Left ventricle myocardium inferior (tissue), 1 donor: Measurements from ENCODE around the gene SCAMP4. TPM values are rescaled to one million over a fixed set of nuclear protein-coding genes. Genes with fewer than 3 reads are reported as not detected.
A peak's percentile ranks its signal among the peaks of the same experiment; 100 is the strongest.

Source experiments
- DNase-seq: peaks from one replicate; pipeline ENCODE4 v3.0.0-alpha.2; 2020
- H3K27ac ChIP-seq: fragments of 200-600 bp; replicated peaks from 2 replicates; pipeline ENCODE4 v1.8.0; 2021
- H3K27me3 ChIP-seq: fragments of 200-600 bp; 2 replicates; pipeline ENCODE4 v1.8.0; 2021; ENCODE audit warnings: low read depth
- H3K36me3 ChIP-seq: fragments of 200-600 bp; 2 replicates; pipeline ENCODE4 v1.8.0; 2021
- H3K4me1 ChIP-seq: fragments of 200-600 bp; 2 replicates; pipeline ENCODE4 v1.8.0; 2021
- H3K4me3 ChIP-seq: fragments of 200-600 bp; 2 replicates; pipeline ENCODE4 v1.8.0; 2021; ENCODE audit warnings: mild to moderate bottlenecking, moderate library complexity
- H3K9me3 ChIP-seq: fragments of 200-600 bp; replicated peaks from 2 replicates; pipeline ENCODE4 v1.8.0; 2021
- intact Hi-C: fragments of 100-400 bp; cut with micrococcal nuclease; formaldehyde crosslinking; loops from one replicate; pipeline ENCODE4 v1.11.0; 2022
- total RNA-seq: library from RNA; stranded (reverse); fragmentation: NEBNext Ultra II Directional; extraction: Animal tissue kit (Norgen Biotek cat#: 25700); gene quantifications from one replicate; pipeline ENCODE4 v1.2.1, GENCODE V29; 2021
- TF ChIP-seq, protein P1 (sequence below): fragments of 200-600 bp; IDR thresholded peaks from 2 replicates; pipeline ENCODE4 v1.8.0; 2021; ENCODE audit warnings: antibody characterized with exemption, mild to moderate bottlenecking, borderline replicate concordance
- donor health status: DM: no; HTN: yes; CAD: no; lungs with severe emphysema.

The SCAMP4 gene
- total RNA-seq, 1 donor from 2014 or later: 16.2 TPM

DNA sequence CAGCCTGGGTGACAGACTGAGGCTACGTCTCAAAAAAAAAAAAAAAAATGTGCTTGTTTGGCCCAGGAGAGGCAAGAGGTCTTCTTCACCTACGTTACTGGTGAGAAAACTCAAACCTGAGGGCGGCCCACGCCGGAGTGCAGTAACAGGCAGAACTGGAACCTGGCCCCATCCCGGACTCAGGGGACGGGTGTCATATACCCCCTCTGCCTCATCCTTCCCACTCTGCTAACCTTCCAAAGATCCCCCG is 414 bp upstream of the SCAMP4 start:
- intact Hi-C loops: no loop called here
- Histone ChIP-seq H3K4me3 (peak overlapping the region; percentile 81), H3K36me3 (no peaks in the 10 kb centered on the region), H3K27ac (peak overlapping the region; percentile 91), H3K27me3 (no peaks in the 10 kb centered on the region), H3K9me3 (no peaks in the 10 kb centered on the region), H3K4me1 (peaks cover 19% of the 10 kb centered on the region)
- DNase-seq: no peak
- TF ChIP-seq, protein P1, sequence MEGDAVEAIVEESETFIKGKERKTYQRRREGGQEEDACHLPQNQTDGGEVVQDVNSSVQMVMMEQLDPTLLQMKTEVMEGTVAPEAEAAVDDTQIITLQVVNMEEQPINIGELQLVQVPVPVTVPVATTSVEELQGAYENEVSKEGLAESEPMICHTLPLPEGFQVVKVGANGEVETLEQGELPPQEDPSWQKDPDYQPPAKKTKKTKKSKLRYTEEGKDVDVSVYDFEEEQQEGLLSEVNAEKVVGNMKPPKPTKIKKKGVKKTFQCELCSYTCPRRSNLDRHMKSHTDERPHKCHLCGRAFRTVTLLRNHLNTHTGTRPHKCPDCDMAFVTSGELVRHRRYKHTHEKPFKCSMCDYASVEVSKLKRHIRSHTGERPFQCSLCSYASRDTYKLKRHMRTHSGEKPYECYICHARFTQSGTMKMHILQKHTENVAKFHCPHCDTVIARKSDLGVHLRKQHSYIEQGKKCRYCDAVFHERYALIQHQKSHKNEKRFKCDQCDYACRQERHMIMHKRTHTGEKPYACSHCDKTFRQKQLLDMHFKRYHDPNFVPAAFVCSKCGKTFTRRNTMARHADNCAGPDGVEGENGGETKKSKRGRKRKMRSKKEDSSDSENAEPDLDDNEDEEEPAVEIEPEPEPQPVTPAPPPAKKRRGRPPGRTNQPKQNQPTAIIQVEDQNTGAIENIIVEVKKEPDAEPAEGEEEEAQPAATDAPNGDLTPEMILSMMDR: no peak

DNA sequence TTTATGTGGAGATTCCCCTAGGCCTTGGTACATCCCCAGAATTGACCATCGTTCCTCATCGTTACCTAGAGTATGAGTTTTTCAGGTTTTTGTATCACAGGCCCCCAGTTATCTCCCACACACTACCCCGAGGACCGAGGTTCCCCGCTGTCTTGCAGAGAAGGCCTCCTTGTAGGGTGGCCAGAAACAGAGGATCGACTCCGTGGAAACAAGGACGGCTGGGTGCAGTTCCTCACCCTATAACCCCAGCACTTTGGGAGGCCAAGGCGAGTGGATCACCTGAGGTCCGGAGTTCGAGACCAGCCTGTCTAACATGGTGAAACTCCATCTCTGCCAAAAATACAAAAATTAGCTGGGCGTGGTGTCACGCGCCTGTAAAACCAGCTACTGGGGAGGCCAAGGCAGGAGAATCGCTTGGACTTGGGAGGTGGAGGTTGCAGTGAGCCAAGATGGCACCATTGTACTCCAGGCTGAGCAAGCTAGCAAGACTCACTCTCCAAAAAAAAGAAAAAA is 720 bp downstream of the SCAMP4 start:
- Histone ChIP-seq H3K9me3 (no peaks in the 10 kb centered on the region), H3K4me3 (peak overlapping the region; percentile 81), H3K27ac (peak overlapping the region; percentile 91), H3K27me3 (no peaks in the 10 kb centered on the region), H3K36me3 (no peaks in the 10 kb centered on the region), H3K4me1 (peaks cover 19% of the 10 kb centered on the region)
- no peak for DNase-seq
- intact Hi-C loops: no loop called here
- TF ChIP-seq, protein P1: no peak

DNA sequence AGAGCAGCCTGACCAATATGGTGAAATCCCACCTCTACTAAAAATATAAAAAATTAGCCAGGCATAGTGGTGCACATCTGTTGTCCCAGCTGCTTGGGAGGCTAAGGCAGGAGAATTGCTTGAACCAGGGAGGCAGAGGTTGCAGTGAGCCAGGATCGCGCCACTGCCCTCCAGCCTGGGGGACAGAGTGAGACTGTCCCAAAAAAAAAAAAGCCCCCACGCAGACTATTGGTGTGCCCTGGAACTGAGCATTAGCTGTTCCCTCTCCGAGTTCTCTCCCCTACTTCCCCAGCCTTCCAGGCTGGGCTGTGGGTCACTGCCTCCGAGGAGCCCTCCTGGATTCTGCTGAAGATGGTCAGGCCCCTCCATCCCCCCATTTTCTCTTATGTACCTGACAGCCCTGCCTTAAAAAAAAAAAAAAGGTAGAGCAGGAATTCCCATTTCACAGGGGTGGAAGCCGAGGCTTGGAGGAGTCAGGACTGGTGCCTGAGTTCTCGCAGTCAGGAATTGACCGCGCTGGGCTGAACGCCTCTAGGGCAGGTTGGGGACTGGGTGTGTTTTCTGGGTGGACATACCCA is 1.9 kb downstream of the SCAMP4 start:
- Histone ChIP-seq H3K27me3 (no peaks in the 10 kb centered on the region), H3K9me3 (no peaks in the 10 kb centered on the region), H3K36me3 (peaks cover 4% of the 10 kb centered on the region), H3K4me1 (peaks cover 19% of the 10 kb centered on the region), H3K27ac (no peak overlapping the region), H3K4me3 (no peak overlapping the region)
- no peak for DNase-seq
- intact Hi-C loops: no loop called here
- TF ChIP-seq, protein P1: no peak

DNA sequence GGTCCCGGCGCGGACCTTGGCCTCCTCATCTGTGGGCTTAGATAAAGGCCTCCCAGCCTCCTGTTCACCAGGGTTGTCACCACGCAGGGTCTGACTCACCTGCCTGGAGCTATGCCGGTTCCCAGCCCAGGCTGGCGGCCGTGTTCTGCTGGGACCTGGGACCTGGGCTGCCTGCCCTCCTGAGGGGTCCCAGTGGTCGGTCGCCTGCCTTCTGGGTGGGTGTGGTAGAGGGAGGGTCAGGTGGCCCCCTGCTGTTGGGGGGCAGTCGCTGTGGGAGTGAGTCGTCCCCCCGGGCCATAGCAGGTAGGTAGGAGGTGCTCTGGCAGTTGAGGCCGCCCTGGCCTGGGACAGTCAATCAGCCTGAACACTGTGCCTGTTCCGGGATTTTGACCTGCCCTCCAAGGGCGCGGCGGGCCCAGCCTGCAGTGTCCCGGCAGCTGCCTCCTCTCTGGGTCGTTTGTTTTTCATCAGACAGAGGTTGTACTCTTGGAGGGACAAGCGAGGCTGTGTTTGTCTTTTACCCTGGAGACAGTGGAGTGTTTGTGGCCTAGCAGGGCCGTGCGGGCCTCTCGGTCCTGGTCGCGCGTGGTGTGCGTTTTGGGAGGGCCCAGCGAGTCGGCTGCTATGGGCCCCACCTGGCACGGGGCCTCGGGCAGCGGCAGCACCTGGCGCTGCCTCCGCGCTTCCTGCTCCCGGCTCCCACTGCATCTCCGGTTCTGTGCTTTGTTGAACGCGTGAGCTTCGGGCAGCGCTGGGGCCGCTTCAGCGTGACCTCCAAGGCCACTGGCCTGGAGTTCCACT is 2.6 kb downstream of the SCAMP4 start:
- intact Hi-C loops: no loop called here
- no peaks in the 10 kb centered on the region for H3K27me3 ChIP-seq
- DNase-seq: no peak
- H3K27ac ChIP-seq: no peak overlapping the region
- H3K4me1 ChIP-seq: peaks cover 19% of the 10 kb centered on the region
- no peaks in the 10 kb centered on the region for H3K9me3 ChIP-seq
- TF ChIP-seq, protein P1: no peak
- H3K36me3 ChIP-seq: peaks cover 11% of the 10 kb centered on the region
- H3K4me3 ChIP-seq: no peak overlapping the region

DNA sequence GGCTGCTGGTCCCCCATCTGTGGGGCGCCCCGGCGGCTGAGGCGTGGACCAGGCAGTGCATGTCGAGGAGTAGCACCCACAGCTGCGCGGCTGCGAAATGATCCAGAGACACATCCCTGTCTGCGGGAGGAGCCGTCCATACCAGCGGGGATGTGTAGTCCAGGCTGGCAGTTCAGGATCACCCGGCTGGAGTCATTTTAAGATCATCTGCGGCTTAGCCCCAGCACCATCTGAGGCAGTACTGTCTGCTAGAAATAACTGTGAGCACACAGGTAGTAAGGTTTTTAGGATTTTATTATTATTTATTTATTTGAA is 3.1 kb downstream of the SCAMP4 start:
- H3K36me3 ChIP-seq: peaks cover 17% of the 10 kb centered on the region
- TF ChIP-seq, protein P1: no peak
- DNase-seq: no peak
- no peaks in the 10 kb centered on the region for H3K27me3 ChIP-seq
- H3K9me3 ChIP-seq: no peaks in the 10 kb centered on the region
- no peak overlapping the region for H3K4me3 ChIP-seq
- H3K4me1 ChIP-seq: peaks cover 19% of the 10 kb centered on the region
- intact Hi-C loops: no loop called here
- H3K27ac ChIP-seq: no peak overlapping the region
